GM18873 (cell line): ENCODE data around the gene PLPP1.
"Not testable (repeated sequence)": the region's sequence is repeated elsewhere in the genome, so short reads cannot be mapped to it uniquely, and the experiment has no call there.

Experiments
- ATAC-seq: cut with Tn5 transposase; IDR thresholded peaks from one replicate; pipeline ENCODE4 v1.9.1; 2021; ENCODE audit warnings: mild to moderate bottlenecking, moderate library complexity, moderate number of reproducible peaks; ENCODE audit not compliant: unreplicated experiment, low FRiP score

Gene PLPP1

DNA sequence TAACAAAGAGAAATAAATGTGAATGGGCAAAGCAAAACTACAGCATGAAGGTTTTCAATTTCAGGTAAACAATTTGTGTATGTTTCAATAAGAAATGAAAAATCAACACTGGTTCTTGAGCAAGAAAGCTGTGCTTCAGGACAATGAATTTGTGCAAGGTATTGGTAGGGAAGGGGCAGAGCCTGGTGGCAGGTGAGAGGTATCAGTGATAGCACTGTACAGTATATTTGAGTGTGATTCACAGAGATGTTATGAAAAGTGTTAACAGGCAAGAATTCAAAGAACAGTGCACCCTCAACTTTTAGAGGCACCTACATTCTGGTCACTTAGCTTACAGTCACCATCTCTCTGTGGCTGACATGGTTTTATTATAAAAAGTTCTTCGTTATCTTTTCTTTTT, 25.7 kb downstream of the PLPP1 start:
- no peak for ATAC-seq

DNA sequence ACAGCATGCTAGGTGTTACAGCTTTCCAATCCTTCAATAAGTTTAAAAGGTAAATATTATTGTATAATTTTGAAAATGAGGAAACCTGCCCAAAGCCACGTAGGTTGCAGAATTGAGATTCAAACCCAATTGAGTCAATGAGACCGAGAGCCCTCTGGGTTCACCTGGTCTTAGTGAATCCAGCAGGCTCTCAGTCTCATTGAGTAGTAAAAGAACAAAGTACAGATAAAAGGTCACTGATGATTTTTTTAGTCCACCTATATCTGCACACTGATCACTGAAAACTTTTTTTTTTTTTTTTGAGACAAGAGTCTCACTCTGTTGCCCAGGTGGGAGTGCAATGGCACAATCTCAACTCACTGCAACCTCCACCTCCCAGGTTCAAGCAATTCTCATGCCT, 27.2 kb downstream of the PLPP1 start:
- ATAC-seq: no peak

DNA sequence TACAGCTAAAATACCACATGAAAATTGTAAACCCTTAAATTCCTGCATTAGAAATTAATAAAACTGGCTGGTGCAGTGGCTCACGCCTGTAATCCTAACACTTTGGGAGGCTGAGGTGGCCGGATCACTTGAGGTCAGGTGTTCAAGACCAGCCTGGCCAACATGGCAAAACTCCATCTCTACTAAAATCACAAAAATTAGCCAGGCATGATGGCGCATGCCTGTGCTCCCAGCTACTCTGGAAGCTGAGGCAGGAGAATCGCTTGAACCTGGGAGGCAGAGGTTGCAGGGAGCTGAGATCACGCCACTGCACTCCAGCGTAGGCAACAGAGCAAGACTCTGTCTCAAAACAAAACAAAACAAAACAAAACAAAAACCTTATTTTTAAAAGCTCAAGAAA, 29.1 kb downstream of the PLPP1 start:
- not testable (repeated sequence) for ATAC-seq

DNA sequence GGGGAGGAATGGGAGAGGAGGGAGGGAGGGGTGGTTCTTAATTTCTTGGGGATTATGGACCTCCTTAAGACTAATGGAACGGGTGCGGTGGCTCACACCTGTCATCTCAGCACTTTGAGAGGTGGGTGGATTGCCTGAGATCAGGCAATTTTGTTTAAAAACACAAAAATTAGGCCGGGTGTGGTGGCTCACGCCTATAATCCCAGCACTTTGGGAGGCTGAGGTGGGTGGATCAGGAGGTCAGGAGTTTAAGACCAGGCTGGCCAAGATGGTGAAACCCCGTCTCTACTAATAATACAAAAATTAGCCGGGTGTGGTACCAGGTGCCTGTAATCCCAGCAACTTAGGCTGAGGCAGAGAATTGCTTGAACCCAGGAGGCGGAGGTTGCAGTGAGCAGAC, 30.8 kb downstream of the PLPP1 start:
- ATAC-seq: not testable (repeated sequence)

DNA sequence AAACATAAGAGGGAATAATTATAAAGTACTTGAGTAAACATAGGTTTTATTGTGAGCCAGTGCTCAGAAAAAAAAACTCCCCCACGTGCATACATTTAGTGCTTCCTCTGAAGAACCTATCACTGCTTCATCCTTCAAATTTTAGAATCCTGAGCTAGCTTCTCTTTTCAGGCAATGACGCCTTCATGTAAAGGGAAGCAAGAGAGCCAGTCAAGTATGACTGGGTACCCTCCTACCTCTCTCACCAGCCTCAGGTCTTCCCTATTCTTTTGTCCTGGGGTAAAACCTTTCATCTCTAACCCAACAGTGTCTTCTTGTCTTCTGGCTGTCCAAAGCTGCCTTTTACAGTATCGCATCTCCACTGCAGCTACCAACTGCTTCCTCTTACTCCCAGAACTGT, 32.0 kb downstream of the PLPP1 start:
- no peak for ATAC-seq

DNA sequence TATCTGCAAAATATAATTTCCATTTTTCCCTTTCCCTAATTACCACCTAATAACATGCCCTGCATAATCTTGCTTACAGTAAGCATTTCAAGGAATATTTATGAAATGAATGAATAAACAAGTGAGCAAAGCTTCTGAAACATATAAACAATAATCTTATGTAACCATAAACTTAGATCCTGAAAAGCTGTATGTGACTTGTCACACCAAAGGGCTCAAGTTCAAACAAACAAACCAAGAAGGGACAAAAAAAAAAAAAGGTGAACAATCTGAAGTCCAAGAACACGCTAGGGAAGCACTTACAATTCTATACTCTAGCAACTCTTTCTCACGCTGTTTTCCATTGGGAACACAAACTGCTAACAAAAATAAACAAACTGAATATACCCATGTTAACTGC, 36.3 kb downstream of the PLPP1 start:
- ATAC-seq: no peak

DNA sequence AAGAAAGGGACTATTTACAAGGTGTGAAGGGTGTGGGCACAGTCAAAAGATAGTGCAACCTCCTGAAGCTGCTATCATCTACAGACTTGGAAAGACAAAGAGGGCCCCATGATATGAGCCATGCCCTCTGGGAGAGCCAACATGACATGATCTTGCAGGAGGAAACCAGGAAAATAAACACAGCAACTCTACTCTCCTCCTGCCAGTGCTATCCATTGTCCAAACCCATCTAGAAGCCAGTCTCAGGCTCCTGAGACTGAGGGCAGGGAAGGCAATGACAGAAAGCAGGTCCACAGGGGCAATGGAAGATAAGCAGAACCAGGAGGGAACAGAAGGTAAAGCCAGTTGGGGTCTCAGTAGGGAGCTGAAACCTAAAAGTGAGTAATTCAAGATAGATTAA, 37.1 kb downstream of the PLPP1 start:
- no peak for ATAC-seq

DNA sequence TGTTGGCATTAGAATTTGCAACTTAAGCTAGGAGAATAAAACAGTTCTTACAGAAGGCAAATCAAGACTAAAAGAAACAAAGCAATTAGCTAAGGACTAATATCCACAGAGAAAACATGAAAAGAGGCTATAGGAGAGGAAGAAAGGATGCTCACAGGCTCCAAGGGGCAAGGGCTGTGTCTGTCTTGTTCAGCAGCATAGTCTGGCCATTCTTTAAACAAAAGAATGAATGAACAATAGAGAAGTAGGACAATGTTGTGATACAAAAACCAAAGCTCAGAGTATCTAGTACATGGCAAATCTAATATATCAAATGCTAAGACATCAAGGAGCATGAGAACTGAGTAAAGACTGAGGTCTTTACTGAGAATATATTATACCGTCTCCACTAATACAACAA, 39.5 kb downstream of the PLPP1 start:
- ATAC-seq: no peak

DNA sequence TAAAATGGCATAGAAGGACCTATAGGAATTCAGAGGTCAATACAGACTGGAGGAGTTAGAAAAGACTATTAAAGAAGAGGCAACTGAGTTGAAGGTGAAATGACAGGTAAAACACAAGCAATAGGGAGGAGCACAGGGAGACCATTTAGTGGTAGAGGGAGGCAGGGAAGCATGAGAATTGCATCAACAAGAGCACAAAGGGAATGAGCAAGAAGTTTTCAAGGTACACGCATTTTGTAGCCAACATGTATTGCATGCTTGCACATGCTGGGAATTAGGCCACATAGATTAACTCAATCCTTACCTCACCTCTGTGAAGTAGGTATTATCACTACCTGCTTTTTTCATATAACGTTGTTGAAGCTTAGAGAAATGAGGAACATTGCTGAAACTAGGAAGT, 42.3 kb downstream of the PLPP1 start:
- ATAC-seq: no peak

DNA sequence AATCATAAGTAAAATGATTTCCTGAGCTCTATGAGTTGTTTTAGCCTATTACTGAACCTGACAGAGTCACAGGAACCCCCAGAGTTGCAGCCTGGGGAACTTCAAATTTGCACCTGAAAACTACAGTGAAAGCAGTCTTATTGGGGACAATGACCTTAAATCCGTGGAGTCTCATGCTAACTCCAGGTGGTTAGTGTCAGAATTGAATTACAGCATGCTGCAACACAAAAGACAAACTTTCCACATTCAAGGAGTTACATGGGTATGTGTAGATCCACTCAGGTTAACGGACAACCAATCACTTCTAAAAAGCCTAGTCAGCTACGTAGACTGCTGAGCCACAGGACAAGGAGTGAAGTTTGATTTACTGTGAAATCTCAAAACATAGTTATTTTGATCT, 49.7 kb downstream of the PLPP1 start:
- ATAC-seq: no peak

DNA sequence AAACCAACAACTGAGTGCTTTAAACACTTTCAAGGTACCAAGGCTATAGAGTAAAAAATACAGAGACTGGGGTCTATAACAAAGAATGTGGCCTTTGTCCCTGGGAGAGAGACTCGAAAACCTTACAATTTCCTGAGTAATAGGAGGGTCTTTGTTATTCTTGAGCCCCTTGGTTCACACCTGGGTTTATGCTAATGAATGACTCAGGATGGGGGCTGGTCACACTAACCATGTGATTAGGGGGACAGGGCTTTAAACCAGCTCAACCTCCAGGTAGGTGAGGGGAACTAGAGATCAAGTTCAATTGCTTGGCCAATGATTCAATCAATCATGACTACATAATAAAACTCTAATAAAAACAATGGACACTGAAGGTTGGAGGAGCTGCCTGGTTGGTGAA, 50.2 kb downstream of the PLPP1 start:
- no peak for ATAC-seq

DNA sequence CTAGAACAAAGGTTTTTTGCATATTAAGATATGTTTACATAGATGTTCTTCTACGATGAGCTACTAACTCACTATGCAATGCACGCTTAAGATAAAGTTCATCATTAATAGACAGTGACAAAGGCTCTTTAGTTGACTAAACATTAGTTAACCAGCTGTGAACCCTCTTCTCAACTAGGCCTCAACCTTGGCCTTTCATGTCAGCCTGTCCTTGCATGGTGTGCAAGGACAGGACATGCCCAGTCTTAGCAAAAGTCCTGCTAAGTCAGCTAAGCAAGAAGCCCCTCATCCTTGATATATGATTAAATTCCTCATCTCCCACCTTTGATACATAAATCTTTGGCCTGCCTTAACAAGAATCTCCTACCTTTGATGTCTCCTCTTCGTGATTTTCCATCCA, 50.9 kb downstream of the PLPP1 start:
- ATAC-seq: no peak

DNA sequence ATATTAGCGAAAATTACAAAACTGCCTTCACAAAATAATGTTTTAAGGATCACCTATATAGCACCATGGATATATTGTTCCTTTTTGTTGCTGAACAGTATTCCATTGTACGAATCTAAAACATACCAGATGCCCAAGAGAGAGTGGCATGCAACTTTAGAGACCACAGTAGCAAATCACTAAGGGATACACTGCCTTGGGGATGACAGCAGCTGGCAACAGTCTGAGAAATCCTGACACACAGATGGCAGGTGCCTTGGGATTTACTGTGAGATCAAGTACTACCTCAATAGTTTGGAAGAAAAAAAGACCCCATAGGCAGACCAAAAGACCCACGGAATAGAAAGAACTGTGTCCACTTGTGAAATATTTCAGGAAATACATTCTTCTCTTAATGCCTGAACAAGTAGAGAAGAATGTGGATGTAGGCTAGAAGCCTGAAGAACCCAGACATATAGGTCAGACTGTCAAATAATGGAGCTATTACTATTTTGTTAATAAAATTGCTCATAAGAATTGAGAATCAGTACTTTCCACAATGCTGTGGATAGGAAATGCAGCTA, 53.4 kb downstream of the PLPP1 start:
- ATAC-seq: no peak

DNA sequence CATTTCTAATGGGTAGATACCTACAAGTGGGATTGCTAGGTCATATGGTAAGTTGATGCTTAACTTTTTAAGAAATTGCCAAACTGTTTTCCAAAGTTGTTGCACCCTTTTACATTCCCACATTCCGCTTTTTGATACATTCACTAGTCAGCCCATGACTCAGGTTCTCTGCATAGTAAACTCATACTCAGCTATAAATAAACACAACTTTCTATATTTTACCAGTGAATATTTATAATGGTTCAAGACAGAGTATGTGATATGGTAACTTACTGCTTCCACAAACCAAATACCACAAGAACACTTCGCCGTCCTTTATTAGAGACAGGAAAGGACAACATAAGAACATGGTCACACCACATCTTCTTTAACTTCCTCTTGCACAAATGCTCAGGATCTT, 54.0 kb downstream of the PLPP1 start:
- ATAC-seq: no peak

DNA sequence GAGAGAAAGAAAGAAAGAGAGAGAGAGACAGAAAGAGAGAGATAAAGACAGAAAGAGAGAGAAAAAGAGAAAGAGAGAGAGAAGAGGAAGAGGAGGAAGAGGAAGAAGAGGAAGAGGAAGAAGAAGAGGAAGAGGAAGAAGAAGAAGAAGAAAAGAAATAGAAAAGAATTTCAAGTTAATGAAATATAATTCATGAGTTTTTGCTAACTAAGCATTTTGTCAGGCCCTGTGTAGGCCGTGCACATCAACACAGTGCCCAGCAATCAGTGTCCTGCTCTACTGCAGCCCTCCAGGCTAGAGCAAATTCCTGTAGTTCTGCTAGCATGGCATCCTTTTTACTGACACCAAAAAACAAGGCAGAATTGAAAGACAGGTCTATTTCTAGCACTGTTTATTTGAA, 62.1 kb downstream of the PLPP1 start:
- ATAC-seq: no peak

DNA sequence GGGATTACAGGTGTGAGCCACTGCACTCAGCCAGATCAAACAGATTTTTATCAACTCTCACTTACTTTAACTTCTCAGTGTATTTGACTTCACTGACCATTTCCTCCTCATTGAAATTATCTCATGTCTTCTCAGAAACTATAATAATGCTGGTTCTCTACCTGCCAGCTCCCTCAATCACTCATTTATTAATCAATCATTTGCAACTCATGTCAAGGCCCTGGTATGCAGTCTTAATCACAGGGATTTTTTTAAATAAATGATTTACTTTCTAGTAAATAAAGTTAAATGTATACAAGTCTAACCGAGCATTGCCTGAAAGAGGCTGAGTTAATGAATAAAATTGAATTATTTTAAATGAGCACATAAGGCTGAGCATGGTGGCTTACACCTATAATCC, 63.3 kb downstream of the PLPP1 start:
- ATAC-seq: no peak

DNA sequence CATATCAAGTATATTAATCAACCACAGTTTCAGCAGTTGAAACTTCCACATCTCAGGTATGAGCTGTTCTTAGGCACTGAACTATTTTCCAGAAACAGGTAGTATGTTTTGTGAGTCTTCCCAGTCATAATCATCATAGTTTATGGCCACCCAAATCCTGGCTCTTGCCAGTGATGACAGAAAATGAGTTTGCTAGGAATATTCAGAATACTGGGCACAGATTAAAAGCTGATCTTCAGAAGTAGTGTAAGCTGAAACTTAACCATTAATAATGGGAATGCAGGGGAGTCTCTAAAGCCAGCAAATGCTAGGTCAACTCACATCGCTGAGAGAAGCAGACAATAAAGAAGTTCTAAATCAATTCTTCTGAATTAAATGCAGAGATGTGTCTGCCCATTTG, 64.5 kb downstream of the PLPP1 start:
- ATAC-seq: no peak

DNA sequence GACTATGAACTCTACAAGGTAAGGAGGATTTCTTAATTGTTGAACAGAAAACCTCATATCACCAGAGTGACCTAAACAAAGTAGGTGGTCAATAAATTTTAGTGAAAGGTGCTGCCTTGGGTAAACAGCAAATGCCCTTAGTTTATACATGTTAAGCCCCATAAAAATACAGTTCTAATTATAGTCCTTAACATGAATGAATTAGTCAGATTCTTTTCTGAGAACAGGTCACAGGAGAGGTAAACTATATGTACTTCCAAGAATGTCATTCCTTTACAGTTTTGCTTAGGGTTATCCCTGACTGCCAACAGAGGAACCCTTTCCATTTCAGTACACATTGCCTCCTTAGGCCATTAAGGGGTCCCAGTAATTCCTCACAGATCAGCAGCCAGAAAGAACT, 64.9 kb downstream of the PLPP1 start:
- ATAC-seq: no peak

DNA sequence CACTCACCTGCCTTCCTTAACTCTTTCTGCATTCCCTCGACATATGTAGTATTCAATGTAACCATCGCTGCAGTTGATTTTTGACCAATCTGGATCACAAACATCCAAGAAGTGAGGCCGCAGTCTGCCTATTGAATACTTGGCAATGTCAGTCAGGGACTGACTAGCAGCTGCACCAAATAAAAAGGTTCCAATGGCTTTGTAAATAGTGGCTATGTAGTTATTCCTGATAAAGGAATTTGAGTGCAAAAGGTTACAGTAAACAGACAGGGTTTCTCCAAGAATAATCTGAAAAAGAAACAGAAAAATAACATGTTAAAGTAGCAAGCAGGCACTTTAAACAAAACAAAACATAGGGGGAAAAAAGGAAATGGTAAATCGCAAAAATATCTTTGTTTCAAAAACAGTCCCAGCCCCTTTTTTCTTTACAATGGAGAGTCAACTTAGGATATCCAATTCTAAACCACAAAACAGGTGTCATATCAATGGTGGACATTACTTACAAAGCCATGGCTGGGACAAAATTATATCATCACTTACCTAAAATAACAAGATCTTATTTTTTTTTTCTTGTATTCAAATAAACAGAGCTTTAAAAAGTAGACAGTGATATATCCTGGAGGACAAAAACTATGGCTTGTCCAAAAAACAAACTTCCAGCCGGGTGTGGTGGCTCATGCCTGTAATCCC, 66.8 kb downstream of the PLPP1 start:
- no peak for ATAC-seq

DNA sequence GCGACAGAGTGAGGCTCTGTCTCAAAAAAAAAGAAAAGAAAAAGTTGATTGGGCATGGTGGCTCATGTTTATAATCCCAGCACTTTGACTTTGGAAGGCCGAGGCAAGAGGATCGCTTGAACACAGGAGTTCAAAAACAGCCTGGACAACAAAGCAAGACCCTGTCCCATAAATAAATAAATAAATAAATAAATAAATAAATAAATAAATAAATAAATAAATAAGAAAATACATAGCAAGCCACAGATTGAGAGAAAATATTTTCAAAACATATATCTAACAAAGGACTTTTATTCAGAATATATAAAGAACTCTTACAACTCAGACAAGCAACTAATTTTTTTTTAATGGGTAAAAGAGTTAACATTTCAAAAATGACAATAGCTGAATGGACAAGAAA, 71.2 kb downstream of the PLPP1 start:
- ATAC-seq: no peak

DNA sequence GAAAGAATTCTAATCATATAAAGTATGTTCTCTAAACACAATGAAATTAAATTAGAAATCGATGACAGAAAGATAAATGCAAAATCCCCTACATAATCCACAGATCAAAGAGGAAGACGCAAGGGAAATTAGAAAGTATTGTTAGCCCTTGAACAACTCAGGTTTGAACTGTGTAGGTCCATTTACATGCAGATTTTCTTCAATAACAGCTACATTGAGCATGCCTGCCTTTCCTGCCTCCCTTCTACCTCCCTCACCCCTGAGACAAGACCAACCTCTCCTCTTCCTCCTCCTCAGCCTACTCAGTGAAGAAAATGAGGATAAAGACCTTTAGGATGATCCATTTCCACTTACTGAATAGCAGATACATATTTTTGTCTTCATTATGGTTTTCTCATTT, 75.2 kb downstream of the PLPP1 start:
- no peak for ATAC-seq

DNA sequence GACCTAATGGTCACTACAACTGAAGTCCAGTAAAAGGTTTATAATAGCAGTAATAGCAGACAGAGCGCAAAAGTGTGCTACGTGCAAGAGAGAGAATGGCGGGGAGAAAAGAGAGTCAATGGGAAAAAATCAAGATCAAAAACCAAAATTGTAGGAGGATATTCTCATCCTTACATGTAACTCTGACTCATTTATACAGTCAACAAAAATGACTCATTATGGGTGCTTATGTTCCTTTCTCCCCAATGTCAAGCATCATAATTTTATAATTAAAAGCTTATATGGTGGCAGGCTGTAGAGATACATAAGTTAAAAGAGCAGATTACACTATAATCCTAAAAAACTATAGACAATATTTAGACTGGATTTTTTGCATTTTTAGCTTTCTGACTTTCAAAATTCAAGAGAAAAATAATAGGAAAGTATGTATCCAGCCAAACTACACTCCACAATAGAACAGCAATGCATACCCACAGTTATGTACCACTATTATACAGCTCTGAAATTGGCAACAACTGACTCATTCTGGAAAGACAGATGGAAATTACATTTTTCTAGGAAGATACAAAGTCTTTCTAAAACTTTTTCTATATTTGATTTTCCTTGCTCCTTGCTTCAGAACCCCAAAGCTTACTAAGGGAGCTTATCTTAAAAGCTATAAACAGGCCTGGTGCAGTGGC, 78.4 kb downstream of the PLPP1 start:
- ATAC-seq: no peak
